ENCODE measurements around the gene PJA2. TPM values are rescaled to one million over a fixed set of nuclear protein-coding genes. Genes with fewer than 3 reads are reported as not detected.
"Not testable (repeated sequence)": the region's sequence is repeated elsewhere in the genome, so short reads cannot be mapped to it uniquely, and the experiment has no call there.

Gene PJA2, protein sequence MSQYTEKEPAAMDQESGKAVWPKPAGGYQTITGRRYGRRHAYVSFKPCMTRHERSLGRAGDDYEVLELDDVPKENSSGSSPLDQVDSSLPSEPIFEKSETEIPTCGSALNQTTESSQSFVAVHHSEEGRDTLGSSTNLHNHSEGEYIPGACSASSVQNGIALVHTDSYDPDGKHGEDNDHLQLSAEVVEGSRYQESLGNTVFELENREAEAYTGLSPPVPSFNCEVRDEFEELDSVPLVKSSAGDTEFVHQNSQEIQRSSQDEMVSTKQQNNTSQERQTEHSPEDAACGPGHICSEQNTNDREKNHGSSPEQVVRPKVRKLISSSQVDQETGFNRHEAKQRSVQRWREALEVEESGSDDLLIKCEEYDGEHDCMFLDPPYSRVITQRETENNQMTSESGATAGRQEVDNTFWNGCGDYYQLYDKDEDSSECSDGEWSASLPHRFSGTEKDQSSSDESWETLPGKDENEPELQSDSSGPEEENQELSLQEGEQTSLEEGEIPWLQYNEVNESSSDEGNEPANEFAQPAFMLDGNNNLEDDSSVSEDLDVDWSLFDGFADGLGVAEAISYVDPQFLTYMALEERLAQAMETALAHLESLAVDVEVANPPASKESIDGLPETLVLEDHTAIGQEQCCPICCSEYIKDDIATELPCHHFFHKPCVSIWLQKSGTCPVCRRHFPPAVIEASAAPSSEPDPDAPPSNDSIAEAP
- 38.9 TPM for total RNA-seq

DNA sequence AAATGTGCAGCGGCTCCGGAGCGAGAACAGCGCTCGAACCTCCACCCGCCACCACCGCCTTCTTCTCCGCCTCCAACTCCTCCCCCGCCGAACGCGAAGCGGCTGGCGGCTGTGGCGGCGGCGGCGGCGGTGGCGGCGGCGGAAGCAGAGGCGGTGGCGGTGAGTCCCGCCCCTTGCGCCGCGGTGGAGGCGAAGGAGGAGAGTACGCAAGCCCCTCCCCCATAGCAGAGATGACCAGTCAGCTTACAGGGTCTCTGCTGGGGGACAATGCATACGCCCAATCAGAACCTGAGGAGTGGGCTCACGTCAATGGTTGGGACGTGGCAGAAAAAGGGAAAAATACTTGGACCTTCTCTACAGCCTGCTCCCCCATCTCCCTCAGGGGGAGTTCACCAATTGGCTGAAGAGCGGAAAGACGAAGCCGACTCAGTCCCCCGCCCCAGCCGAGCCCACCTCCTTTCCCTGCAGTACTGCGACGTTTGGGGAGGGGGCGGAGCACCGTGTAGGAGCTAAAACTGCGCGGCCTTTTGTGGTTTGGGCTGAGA lies at the start of gene PJA2:
TSS of gene PJA2 (minus strand) at position 131 of the 545 bp plus-strand sequence. CDS start 26,541 bp downstream, outside the sequence.
- peak; percentile 88 for ATAC-seq
- peak; percentile 99 for DNase-seq (ENCODE audit: low spot score)

DNA sequence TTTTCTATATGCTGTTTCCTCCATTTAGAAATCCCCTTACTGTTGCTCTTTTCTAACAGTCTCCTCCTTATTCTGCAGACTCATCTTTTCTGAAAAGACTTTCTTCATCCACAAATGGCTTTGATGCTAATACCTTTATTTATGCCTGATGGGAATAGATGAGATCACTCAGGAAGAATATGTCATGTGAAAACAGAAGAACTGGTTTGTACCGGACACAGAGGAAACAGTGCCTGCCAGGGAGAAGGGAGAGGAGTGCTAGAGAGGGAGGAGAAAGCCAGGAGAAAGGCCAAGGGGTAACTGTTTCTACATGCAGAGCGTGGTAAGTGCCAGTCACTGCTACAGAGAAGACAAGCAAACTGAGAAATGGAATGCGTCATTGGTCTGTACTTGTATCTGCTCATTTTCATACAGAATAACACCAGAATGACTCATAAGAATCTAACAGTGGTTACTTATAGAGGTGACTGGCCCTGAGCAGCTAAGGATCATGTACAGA lies 45.9 kb upstream of the PJA2 start:
- no peak for DNase-seq (ENCODE audit: low spot score)
- peak; percentile 46 for ATAC-seq

DNA sequence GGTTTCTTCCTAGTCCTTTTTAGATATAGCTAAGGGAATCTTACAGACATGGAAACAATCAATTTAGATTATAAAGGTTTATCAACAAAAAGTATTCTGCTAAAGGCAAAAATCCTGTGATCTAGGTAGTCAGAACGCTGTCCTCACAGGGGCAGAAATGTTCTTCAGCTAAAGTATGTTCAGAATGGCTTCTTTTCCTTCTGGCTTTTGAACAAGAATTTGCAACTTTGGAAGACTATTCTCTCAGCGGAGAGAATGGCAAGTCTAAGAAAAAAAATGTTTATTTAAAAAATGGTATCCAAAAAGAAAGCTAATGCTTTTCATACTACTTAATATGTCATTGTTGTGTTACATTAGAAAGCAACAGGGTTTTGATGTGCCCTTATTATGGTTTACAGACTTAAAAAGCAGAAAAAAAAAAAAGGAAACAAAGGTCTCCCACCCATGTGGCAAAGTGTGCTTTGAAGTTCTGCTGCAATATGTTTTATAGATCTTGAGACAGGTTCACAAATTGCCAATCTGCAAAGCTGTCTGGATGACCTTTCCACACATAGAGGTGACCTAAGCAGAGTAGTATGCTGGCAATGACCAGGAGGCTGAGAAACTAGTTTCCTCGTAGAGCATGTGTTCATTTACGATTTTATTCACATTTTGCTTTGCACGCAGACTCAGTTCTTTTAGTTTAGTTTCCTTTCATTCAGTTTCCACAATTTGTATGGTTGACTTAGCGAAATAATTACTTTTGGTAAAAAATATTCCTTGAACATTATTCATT lies 45.1 kb upstream of the PJA2 start:
- no peak for ATAC-seq

GRCh38 chr5:109453251-109453650 lies 43.5 kb upstream of the PJA2 start:
- ATAC-seq (no peak), DNase-seq (ENCODE audit: low spot score) (no peak)

More for the DNA sequence above, 45.1 kb upstream of the PJA2 start:
- DNase-seq (ENCODE audit: low spot score), result no peak

DNA sequence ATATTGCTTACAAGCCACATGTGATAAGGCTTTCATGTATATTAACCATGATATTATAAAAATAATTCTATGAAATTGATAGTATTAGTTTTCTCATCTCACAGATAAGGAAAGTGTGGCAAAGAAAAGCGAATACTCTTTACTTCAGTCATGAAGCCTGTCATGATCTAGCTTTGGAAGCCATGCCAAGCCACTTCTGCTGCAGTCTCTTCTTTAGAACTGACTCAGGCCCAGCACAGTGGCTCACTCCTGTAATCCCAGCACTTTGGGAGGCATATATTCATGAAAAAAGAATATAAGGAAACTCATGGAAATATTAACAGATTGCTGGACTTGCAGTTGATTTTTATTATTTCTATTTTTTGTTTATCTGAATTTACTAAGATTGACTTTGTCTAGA lies 42.9 kb upstream of the PJA2 start:
- DNase-seq (ENCODE audit: low spot score), result no peak
- no peak for ATAC-seq

GRCh38 chr5:109451146-109451545 lies 41.4 kb upstream of the PJA2 start:
- DNase-seq (ENCODE audit: low spot score) (no peak), ATAC-seq (peak; percentile 45)

GRCh38 chr5:109450129-109450877 lies 40.5 kb upstream of the PJA2 start:
- ATAC-seq, result no peak
- no peak for DNase-seq (ENCODE audit: low spot score)

DNA sequence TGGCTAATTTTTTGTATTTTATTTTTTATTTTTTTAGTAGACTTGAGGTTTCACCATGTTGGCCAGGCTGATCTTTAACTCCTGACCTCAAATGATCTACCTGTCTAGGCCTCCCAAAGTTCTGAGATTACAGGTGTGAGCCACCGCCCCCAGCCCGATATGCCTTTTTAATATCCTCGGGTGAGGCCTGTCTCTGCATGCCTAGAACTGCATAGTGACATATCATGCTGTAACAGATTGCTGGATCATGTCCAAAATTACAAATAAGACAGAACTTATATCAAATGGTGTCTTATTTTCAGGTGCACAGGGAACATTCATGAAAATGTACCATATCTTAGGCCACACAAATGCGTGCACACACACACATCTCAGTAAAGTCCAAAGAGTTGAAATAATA lies 39.1 kb upstream of the PJA2 start:
- DNase-seq (ENCODE audit: low spot score), result no peak
- ATAC-seq, result no peak

- no peak for ATAC-seq
Measured at GRCh38 chr5:109439590-109439989, 29.8 kb upstream of the PJA2 start.

GRCh38 chr5:109426075-109426474 lies 16.3 kb upstream of the PJA2 start:
- ATAC-seq, result no peak
- no peak for DNase-seq (ENCODE audit: low spot score)

More at GRCh38 chr5:109439590-109439989, 29.8 kb upstream of the PJA2 start:
- DNase-seq (ENCODE audit: low spot score), result no peak

GRCh38 chr5:109425521-109425920 lies 15.7 kb upstream of the PJA2 start:
- not testable (repeated sequence) for ATAC-seq

DNA sequence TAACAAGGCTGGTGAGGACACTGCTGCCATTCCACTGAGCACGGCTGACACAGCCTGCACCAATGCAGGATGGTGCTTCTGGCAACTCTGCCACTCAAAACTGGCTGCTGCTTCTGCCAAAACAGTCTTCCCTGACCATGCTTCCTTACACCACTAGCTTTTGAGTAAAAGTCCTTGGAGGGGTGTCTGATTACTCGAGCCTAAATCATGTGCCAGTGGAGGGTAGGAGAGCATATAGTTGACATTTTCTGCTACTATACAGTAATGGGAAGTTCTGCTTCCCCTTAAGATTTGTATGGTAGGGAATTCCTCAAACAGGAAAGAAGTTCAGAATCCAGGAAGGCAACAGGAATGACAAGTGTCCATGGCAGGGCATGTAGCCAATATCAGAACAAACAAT lies 12.2 kb upstream of the PJA2 start:
- DNase-seq (ENCODE audit: low spot score) (no peak), ATAC-seq (no peak)

More at GRCh38 chr5:109425521-109425920, 15.7 kb upstream of the PJA2 start:
- not testable (repeated sequence) for DNase-seq (ENCODE audit: low spot score)

GRCh38 chr5:109418712-109419352 lies 9.1 kb upstream of the PJA2 start:
- no peak for ATAC-seq

GRCh38 chr5:109416882-109417281 lies 7.1 kb upstream of the PJA2 start:
- ATAC-seq (no peak), DNase-seq (ENCODE audit: low spot score) (no peak)

More at GRCh38 chr5:109418712-109419352, 9.1 kb upstream of the PJA2 start:
- DNase-seq (ENCODE audit: low spot score), result no peak

DNA sequence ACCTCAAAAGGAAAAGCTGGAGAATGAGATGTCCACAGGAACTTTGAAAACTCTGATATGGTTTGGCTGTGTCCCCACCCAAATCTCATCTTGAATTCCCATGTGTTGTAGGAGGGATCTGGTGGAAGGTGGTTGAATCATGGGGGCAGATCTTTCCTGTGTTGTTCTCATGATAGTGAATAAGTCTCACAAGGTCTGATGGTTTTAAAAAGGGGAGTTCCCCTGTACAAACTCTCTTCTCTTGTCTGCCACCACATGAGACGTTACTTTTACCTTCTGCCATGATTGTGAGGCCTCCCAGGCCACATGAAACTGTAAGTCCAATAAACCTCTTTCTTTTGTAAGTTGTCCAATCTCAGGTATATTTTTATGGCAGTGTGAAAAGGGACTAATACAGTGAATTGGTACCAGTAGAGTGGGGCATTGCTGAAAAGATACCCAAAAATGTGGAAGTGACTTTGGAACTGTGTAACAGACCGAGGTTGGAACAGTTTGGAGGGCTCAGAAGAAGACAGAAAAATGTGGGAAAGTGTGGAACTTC lies 4.2 kb upstream of the PJA2 start:
- not testable (repeated sequence) for DNase-seq (ENCODE audit: low spot score); ATAC-seq

GRCh38 chr5:109413458-109413857 lies 3.7 kb upstream of the PJA2 start:
- DNase-seq (ENCODE audit: low spot score), result no peak
- no peak for ATAC-seq

DNA sequence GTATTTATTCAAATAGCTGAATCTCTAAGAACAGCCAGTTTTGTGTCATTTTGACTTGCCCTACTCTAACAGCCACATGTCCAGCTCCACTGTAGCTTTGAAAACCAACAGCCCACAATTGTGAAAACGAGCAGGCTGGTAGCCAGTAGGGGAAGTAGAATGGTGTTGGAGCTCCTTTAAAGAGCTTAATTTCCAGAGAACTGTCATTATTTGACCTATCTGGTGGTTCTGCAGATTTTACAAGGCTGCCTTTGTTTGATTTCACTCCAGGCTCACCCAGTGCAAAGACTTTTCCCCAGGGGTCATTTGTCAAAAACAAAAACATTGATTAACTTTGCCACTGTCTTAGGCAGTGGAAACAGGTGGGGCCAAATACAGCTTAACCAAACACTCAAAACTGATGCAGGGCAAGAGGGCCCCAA lies 3.2 kb upstream of the PJA2 start:
- ATAC-seq (no peak), DNase-seq (ENCODE audit: low spot score) (no peak)

- DNase-seq (ENCODE audit: low spot score) (no peak), ATAC-seq (no peak)
Measured at GRCh38 chr5:109411627-109412026, 1.9 kb upstream of the PJA2 start.

DNA sequence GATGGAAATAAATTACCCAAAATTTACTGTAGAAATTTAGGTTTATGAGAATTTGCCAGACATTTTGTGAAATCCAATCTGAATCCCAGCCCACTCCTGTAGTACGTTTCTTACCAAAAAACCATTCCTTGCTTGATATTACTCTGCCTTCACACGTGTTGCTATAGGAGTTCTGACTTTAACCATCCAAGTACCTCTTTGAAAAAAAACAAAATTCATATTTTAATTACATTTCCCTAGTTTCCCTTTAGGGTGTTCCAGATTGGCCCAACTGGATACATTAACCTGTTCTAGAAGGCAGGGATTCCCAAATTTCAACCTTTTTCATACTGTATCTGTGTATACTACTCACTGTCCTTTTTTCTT lies 1.4 kb upstream of the PJA2 start:
- DNase-seq (ENCODE audit: low spot score) (no peak), ATAC-seq (no peak)

All from left lobe of liver (tissue), 2 donors.